Measurements from ENCODE around the gene SLC25A4.
"Not testable (repeated sequence)": the region's sequence is repeated elsewhere in the genome, so short reads cannot be mapped to it uniquely, and the experiment has no call there.

Gene SLC25A4

DNA sequence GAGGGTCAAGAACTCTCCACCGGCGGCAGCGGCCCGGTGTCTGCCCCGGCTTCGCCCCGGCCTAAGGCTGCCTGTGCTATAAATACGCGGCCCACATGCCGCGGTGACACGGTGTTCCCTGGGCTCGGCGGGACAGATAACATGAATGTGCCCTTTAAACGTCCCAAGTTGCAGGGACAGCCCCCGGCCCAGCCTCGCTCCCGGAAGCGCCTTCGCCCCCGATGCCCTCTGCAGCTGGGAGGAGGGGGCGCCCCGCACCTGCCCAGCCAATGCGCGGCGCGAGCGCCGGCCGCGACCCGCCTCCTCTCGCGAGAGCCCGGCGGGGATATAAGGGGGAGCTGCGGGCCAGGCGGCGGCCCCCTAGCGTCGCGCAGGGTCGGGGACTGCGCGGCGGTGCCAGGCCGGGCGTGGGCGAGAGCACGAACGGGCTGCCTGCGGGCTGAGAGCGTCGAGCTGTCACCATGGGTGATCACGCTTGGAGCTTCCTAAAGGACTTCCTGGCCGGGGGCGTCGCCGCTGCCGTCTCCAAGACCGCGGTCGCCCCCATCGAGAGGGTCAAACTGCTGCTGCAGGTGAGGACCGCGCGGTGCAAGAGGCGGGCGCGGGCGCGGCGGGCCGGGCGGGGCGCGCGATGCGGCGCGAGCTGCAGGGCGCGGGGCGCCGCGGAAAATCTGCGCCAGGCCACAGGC lies at the start of gene SLC25A4:
TSS of gene SLC25A4 (plus strand) at position 355 of the 689 bp plus-strand sequence. CDS start at position 462, 107 bp downstream.
- Mint-ChIP-seq H3K9me3 (ENCODE audit: low read depth) (no peaks in the 10 kb centered on the region), H3K36me3 (no peaks in the 10 kb centered on the region), H3K27me3 (peaks cover 6% of the 10 kb centered on the region), H3K4me1 (ENCODE audit: low read depth) (peaks cover 18% of the 10 kb centered on the region), H3K4me3 (peak within 1 kb of the TSS; percentile 92), H3K27ac (peak within 1 kb of the TSS; percentile 42)

DNA sequence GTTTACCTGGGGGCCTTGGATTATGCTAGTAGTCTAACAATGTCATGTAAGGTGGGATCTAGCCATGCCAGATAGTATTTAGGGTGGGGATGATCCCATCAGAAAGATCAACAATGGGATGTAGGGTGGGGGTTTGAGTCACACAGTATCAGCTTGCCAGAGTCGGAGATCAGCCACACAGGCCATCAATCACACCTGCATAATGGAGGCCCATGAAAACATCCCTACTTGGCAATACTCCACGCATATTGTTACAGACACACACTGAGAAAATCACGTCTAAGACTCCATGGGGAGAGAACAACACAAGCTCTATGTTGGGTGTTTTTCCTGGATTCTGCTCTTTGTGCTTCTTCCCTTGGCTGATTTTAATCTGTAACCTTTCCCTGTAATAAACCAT lies 49.5 kb upstream of the SLC25A4 start:
- H3K27me3 Mint-ChIP-seq = peaks cover 15% of the 10 kb centered on the region

GRCh38 chr4:185096032-185096653 lies 46.9 kb upstream of the SLC25A4 start:
- Mint-ChIP-seq H3K27ac (no peak overlapping the region), H3K9me3 (ENCODE audit: low read depth) (no peaks in the 10 kb centered on the region), H3K36me3 (no peaks in the 10 kb centered on the region), H3K27me3 (peaks cover 10% of the 10 kb centered on the region), H3K4me3 (no peak overlapping the region), H3K4me1 (ENCODE audit: low read depth) (no peaks in the 10 kb centered on the region)

More for the DNA sequence above, 49.5 kb upstream of the SLC25A4 start:
- H3K36me3 Mint-ChIP-seq = no peaks in the 10 kb centered on the region
- H3K27ac Mint-ChIP-seq = no peak overlapping the region
- H3K4me3 Mint-ChIP-seq = no peak overlapping the region
- no peaks in the 10 kb centered on the region for H3K4me1 Mint-ChIP-seq (ENCODE audit: low read depth)
- no peaks in the 10 kb centered on the region for H3K9me3 Mint-ChIP-seq (ENCODE audit: low read depth)

DNA sequence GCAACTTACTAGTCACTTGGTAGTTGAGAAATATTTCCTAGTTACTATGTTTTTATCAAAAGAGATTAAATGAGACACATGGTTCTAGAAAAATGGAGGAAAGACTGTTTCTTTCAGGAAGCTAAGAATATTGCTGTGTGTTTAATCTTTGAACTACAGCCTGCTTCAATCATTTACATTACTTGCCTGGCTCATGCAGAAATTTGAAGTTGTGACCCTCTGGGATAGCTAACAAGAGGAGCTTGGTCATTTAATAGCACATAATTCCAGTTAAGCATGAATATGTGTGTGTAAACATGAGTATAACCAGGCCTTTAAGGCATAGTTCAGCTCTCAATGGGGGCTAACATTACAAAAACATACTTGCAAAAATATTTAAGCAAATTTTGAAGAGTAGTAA lies 44.6 kb upstream of the SLC25A4 start:
- Mint-ChIP-seq H3K27me3 (peaks cover 8% of the 10 kb centered on the region), H3K27ac (no peak overlapping the region), H3K4me1 (ENCODE audit: low read depth) (no peaks in the 10 kb centered on the region), H3K36me3 (no peaks in the 10 kb centered on the region), H3K4me3 (no peak overlapping the region), H3K9me3 (ENCODE audit: low read depth) (no peaks in the 10 kb centered on the region)

DNA sequence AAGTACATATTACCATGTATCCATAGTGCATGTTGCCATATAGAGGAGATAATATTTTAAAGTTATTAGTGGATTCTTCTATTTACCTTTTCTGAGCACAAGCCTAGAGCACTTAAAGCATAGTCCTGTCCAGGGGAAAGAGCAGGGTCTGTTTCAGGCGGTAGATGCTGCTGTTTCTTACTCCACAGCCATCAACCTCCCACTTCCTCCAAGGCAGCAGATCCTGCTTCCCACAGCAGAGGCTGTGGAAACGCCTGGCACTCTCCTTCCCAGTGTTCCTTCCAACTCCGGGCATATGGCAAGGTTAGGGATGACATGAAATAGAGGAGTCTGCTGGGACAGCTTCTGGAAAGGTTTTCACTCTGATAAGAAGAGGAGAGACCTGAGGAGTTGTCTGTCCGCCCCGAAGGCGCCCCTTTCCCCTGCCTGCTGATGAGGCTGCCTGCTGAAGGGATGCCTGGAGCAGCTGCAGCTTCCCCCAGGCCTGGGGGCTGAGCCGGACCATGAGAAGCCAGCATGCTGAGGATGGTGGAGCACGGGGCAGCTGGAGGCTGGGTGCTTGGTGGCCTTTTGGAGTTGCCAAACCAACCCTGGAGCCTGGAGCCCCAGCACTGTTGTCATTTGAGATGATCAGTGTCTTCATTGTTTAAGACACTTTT lies 43.9 kb upstream of the SLC25A4 start:
- H3K36me3 Mint-ChIP-seq = no peaks in the 10 kb centered on the region
- no peak overlapping the region for H3K27ac Mint-ChIP-seq

GRCh38 chr4:185099940-185100339 lies 43.1 kb upstream of the SLC25A4 start:
- Mint-ChIP-seq H3K36me3 (no peaks in the 10 kb centered on the region), H3K27me3 (peaks cover 6% of the 10 kb centered on the region), H3K27ac (no peak overlapping the region), H3K9me3 (ENCODE audit: low read depth) (no peaks in the 10 kb centered on the region), H3K4me1 (ENCODE audit: low read depth) (no peaks in the 10 kb centered on the region), H3K4me3 (no peak overlapping the region)

More for the DNA sequence above, 43.9 kb upstream of the SLC25A4 start:
- Mint-ChIP-seq H3K4me1 (ENCODE audit: low read depth) (no peaks in the 10 kb centered on the region), H3K27me3 (peaks cover 6% of the 10 kb centered on the region), H3K4me3 (no peak overlapping the region), H3K9me3 (ENCODE audit: low read depth) (no peaks in the 10 kb centered on the region)

DNA sequence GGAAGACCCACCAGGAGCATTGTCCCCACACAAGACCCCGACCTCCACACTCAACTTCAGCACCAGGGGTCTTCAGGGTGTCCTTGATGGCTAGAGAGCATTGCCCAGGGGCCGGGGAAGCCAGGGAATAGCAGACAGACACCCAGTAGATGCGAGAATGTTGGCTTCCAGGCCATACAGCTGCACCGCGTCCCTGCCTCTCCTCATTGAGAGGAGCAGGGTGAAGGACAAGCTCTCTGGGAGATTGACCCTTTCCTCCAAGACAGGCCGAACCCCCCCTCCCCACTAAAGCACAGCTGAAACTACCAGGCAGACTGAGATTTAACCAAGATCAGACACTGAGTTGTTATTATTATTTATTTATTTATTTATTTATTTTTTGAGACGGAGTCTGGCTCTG lies 42.6 kb upstream of the SLC25A4 start:
- no peaks in the 10 kb centered on the region for H3K36me3 Mint-ChIP-seq
- no peak overlapping the region for H3K4me3 Mint-ChIP-seq
- no peaks in the 10 kb centered on the region for H3K4me1 Mint-ChIP-seq (ENCODE audit: low read depth)
- no peaks in the 10 kb centered on the region for H3K9me3 Mint-ChIP-seq (ENCODE audit: low read depth)
- no peak overlapping the region for H3K27ac Mint-ChIP-seq
- peaks cover 6% of the 10 kb centered on the region for H3K27me3 Mint-ChIP-seq

- peaks cover 6% of the 10 kb centered on the region for H3K27me3 Mint-ChIP-seq
Observed at GRCh38 chr4:185101354-185101890, 41.6 kb upstream of the SLC25A4 start.

GRCh38 chr4:185104733-185105132 lies 38.3 kb upstream of the SLC25A4 start:
- H3K9me3 Mint-ChIP-seq (ENCODE audit: low read depth) = no peaks in the 10 kb centered on the region

More at GRCh38 chr4:185101354-185101890, 41.6 kb upstream of the SLC25A4 start:
- no peaks in the 10 kb centered on the region for H3K9me3 Mint-ChIP-seq (ENCODE audit: low read depth)
- H3K36me3 Mint-ChIP-seq = no peaks in the 10 kb centered on the region
- no peak overlapping the region for H3K27ac Mint-ChIP-seq
- no peaks in the 10 kb centered on the region for H3K4me1 Mint-ChIP-seq (ENCODE audit: low read depth)
- no peak overlapping the region for H3K4me3 Mint-ChIP-seq

DNA sequence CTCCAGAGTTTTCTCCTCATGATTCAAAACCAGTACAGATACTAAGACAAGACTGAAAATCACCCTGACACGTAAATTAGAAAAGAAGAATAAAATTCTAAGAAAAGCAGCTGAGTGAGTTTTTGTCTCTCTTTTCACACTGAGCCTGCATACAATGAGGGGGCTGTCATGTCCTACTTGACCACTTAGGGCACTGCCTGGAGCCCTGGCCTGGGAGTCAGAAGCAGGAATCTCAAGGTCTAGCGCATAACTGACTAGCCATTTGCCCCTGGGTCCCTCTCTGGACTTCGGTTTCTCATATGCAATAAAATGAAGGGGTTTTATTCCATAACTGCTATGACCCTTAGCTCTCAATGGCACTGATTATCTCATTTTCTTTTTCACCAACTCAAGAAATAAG lies 36.7 kb upstream of the SLC25A4 start:
- Mint-ChIP-seq H3K4me3 (no peak overlapping the region), H3K27me3 (peaks cover 7% of the 10 kb centered on the region), H3K36me3 (no peaks in the 10 kb centered on the region), H3K27ac (no peak overlapping the region), H3K9me3 (ENCODE audit: low read depth) (no peaks in the 10 kb centered on the region), H3K4me1 (ENCODE audit: low read depth) (no peaks in the 10 kb centered on the region)

More at GRCh38 chr4:185104733-185105132, 38.3 kb upstream of the SLC25A4 start:
- no peak overlapping the region for H3K4me3 Mint-ChIP-seq
- H3K4me1 Mint-ChIP-seq (ENCODE audit: low read depth) = no peaks in the 10 kb centered on the region
- peaks cover 6% of the 10 kb centered on the region for H3K27me3 Mint-ChIP-seq
- H3K36me3 Mint-ChIP-seq = no peaks in the 10 kb centered on the region
- H3K27ac Mint-ChIP-seq = no peak overlapping the region

GRCh38 chr4:185107574-185107973 lies 35.5 kb upstream of the SLC25A4 start:
- H3K9me3 Mint-ChIP-seq (ENCODE audit: low read depth); H3K27me3 Mint-ChIP-seq; H3K36me3 Mint-ChIP-seq; H3K27ac Mint-ChIP-seq; H3K4me1 Mint-ChIP-seq (ENCODE audit: low read depth); H3K4me3 Mint-ChIP-seq: not testable (repeated sequence)

DNA sequence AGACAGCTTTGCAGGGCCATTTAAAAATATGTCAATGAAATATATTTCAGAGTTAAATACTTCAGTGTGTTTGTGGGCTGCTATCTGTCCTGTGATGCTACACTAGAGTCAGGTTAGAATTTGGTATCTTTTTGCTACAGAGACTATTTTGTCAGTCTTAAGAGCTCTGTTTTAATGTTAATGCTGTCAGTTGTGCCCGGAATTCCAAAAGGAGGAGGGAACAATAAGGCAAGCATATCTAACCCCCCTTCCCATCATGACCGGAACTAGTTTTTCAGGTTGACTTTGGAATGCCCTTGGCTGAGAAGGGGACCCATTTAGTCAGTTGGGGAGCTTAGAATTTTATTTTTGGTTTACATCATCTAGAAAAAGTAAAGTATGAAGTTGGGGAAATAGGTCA lies 34.9 kb upstream of the SLC25A4 start:
- H3K4me3 Mint-ChIP-seq = no peak overlapping the region
- H3K9me3 Mint-ChIP-seq (ENCODE audit: low read depth) = no peaks in the 10 kb centered on the region
- H3K4me1 Mint-ChIP-seq (ENCODE audit: low read depth) = no peaks in the 10 kb centered on the region

DNA sequence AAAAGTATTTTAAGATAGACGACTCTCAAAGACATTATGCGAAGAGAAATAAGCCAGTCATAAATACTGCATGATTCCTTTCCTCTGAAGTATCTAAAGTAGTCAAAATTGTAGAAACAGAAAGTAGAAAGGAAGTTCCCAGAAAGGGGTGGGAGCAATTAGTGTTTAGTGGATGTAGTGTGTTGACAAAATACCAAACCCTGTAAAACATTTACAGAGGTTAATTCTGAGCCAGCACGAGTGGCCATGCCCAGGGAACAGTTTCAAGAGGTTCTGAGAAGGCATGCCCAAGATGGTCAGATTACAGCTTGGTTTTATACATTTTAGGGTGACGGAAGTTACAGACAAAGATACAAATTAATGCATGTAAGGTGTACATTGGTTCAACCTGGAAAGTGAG lies 34.4 kb upstream of the SLC25A4 start:
- H3K36me3 Mint-ChIP-seq = no peaks in the 10 kb centered on the region

More for the DNA sequence above, 34.9 kb upstream of the SLC25A4 start:
- H3K27me3 Mint-ChIP-seq = peaks cover 3% of the 10 kb centered on the region
- no peak overlapping the region for H3K27ac Mint-ChIP-seq
- H3K36me3 Mint-ChIP-seq = no peaks in the 10 kb centered on the region

GRCh38 chr4:185109736-185110135 lies 33.3 kb upstream of the SLC25A4 start:
- no peak overlapping the region for H3K27ac Mint-ChIP-seq

More for the DNA sequence above, 34.4 kb upstream of the SLC25A4 start:
- Mint-ChIP-seq H3K27me3 (peaks cover 3% of the 10 kb centered on the region), H3K9me3 (ENCODE audit: low read depth) (no peaks in the 10 kb centered on the region), H3K27ac (no peak overlapping the region), H3K4me3 (no peak overlapping the region), H3K4me1 (ENCODE audit: low read depth) (no peaks in the 10 kb centered on the region)

DNA sequence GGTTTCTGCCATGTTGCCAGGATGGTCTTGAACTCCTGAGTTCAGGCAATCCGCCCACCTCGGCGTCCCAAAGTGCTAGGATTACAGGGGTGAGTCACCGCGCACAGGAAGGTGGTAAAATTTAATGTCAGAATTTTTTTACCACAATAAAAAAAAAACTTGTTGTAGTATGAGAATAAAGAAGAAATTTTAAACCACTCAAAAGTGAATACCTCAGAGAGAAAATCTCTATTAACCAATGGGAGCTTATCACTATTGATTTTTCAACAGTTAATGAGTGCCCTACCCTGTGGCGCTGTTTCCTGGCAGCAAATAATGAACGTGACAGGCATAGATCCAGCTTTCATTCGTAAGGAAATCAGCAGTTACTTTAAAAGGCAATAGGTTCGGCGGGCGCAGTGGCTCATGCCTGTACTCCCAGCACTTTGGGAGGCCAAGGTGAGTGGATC lies 32.7 kb upstream of the SLC25A4 start:
- H3K9me3 Mint-ChIP-seq (ENCODE audit: low read depth) = no peaks in the 10 kb centered on the region
- H3K4me1 Mint-ChIP-seq (ENCODE audit: low read depth) = no peaks in the 10 kb centered on the region
- H3K27me3 Mint-ChIP-seq = peaks cover 7% of the 10 kb centered on the region
- H3K36me3 Mint-ChIP-seq = no peaks in the 10 kb centered on the region
- H3K27ac Mint-ChIP-seq = no peak overlapping the region
- H3K4me3 Mint-ChIP-seq = no peak overlapping the region

More at GRCh38 chr4:185109736-185110135, 33.3 kb upstream of the SLC25A4 start:
- Mint-ChIP-seq H3K4me1 (ENCODE audit: low read depth) (no peaks in the 10 kb centered on the region), H3K27me3 (peaks cover 5% of the 10 kb centered on the region), H3K4me3 (no peak overlapping the region), H3K36me3 (no peaks in the 10 kb centered on the region), H3K9me3 (ENCODE audit: low read depth) (no peaks in the 10 kb centered on the region)

Data from activated naive CD8-positive, alpha-beta T cell (primary cell).